Pons (tissue), 1 donor: ENCODE results near the gene LLCFC1.

Experiments
- DNase-seq: peaks from one replicate; pipeline ENCODE4 v3.0.0-alpha.2; 2016; ENCODE audit warnings: low spot score

The LLCFC1 gene

GRCh38 chr7:142910481-142910880 is 28.8 kb upstream of the LLCFC1 start:
- no peak for DNase-seq

- DNase-seq, result no peak
Measured at GRCh38 chr7:142913051-142913450, 26.2 kb upstream of the LLCFC1 start.

- no peak for DNase-seq
Measured at GRCh38 chr7:142913566-142913965, 25.7 kb upstream of the LLCFC1 start.

GRCh38 chr7:142914121-142914520 is 25.2 kb upstream of the LLCFC1 start:
- DNase-seq, result no peak

GRCh38 chr7:142915315-142915714 is 24.0 kb upstream of the LLCFC1 start:
- DNase-seq, result no peak

- DNase-seq, result no peak
Measured at GRCh38 chr7:142916508-142916907, 22.8 kb upstream of the LLCFC1 start.

GRCh38 chr7:142917447-142917846 is 21.8 kb upstream of the LLCFC1 start:
- DNase-seq, result no peak

GRCh38 chr7:142918901-142919300 is 20.4 kb upstream of the LLCFC1 start:
- no peak for DNase-seq

- no peak for DNase-seq
Measured at GRCh38 chr7:142919656-142920055, 19.6 kb upstream of the LLCFC1 start.

- no peak for DNase-seq
Measured at GRCh38 chr7:142923391-142923790, 15.9 kb upstream of the LLCFC1 start.

- no peak for DNase-seq
Measured at GRCh38 chr7:142925413-142925812, 13.9 kb upstream of the LLCFC1 start.

GRCh38 chr7:142927085-142927745 is 12.1 kb upstream of the LLCFC1 start:
- DNase-seq, result peak; percentile 50

GRCh38 chr7:142927949-142928348 is 11.3 kb upstream of the LLCFC1 start:
- no peak for DNase-seq

- no peak for DNase-seq
Measured at GRCh38 chr7:142930126-142930730, 9.1 kb upstream of the LLCFC1 start.

- no peak for DNase-seq
Measured at GRCh38 chr7:142932386-142933091, 6.7 kb upstream of the LLCFC1 start.

GRCh38 chr7:142933092-142933475 is 6.2 kb upstream of the LLCFC1 start:
- DNase-seq, result no peak

GRCh38 chr7:142933624-142934023 is 5.7 kb upstream of the LLCFC1 start, which contains the start of gene TRPV5:
TRPV5 (minus strand) TSS chr7:142933746; CDS start chr7:142933459, 287 bp downstream.
- DNase-seq, result no peak

- DNase-seq, result no peak
Measured at GRCh38 chr7:142934056-142934455, 5.2 kb upstream of the LLCFC1 start.

GRCh38 chr7:142935941-142936565 is 3.2 kb upstream of the LLCFC1 start:
- DNase-seq, result no peak

- no peak for DNase-seq
Measured at GRCh38 chr7:142938611-142939010, 673 bp upstream of the LLCFC1 start.

GRCh38 chr7:142940966-142941535 is 1.8 kb downstream of the LLCFC1 start:
- no peak for DNase-seq

GRCh38 chr7:142941541-142941940 is 2.3 kb downstream of the LLCFC1 start:
- DNase-seq, result no peak
